Endothelial cell of hepatic sinusoid (primary cell): ENCODE data around the gene SLC41A3.
"Not testable (repeated sequence)": the region's sequence is repeated elsewhere in the genome, so short reads cannot be mapped to it uniquely, and the experiment has no call there.

Experiments used
- in situ Hi-C: cut with HindIII; loops from 2 replicates; pipeline ENCODE4 v1.10.0; 2017; ENCODE audit warnings: low sequenced_read_pairs

Gene SLC41A3

DNA sequence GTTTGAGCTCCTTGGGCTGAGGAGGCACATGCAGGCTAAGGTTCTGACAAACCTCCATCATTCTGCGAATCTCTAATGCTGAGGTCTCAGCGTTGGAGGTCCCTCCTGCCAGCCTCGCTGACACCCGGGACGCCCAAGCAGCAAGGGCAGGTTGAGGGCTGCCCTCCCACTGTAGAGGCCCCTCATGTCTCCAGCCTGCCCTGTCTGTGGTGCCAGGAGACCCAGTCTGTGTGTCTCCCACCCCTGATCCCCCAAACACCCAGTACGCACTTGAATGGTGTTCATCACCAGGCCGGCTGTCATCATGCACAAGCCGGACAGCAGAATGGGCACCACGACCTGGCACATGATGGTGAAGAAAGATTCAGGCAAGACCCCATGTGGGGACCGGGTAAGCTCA lies 27.8 kb downstream of the SLC41A3 start:
- in situ Hi-C loops, result no loop called here

DNA sequence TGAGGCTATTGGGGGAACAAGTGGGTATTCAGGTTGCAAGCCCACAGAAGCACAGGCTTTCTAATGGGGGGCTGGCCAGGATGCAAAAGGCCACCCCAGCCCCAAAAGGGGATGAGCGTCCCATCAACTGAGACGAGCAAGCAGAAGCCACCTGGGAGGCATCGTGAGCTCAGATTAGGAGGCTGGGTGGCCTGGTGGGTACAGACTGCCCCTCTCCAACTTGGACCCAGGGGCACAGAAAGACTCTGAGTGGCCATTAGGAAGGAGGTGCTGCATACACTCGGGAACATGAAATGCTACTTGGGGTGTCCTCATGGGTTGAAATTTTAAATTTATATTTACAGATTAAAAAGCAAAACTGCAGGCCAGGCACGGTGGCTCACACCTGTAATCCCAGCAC lies 29.1 kb downstream of the SLC41A3 start:
- in situ Hi-C loops, result no loop called here

DNA sequence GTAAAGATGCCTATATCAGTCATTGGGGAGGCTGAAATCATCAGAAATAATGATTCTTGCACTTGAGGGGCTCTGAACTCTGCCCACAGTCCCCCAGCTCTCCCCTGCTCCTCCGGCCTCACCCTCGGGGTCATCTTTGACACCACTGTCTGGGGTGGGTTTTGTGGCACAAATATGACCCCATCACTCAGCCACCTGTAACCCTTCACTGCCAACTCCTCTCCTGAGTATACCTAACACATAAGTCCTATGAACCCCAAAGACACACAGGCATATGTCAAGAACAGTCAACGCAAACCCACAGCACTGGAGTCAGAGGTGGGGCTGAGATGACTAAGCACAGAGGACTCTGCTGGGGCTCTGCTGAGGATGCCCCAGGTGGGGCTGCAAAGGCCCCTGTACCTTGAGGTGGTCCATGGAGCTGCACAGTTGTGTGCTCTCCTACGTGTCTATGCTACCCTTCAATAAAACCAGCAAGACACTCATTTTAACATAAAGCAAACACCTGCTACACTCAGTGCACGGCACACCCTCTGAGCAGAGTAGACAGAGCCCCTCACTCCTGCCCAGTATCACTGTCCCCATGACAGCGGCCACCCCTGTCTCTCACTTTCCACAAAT lies 29.9 kb downstream of the SLC41A3 start:
- in situ Hi-C loops, result no loop called here

DNA sequence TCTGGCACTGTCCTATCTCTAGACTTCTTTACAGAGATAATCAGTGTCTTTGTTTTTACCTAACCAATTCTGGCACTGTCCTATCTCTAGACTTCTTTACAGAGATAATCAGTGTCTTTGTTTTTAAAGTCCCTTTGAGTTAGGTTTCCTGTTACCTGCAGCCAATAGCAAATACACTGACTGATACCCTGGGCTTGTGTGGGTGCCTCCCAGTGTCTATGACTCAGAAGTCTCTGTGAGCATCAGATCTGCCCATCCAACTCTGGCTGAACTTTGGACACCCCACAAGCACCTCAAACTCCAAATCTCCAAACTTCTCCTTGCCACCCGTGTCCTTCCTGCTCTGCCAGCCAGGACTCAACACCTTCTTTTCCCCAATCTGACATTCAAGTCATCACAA lies 30.4 kb downstream of the SLC41A3 start:
- in situ Hi-C loops, result no loop called here

DNA sequence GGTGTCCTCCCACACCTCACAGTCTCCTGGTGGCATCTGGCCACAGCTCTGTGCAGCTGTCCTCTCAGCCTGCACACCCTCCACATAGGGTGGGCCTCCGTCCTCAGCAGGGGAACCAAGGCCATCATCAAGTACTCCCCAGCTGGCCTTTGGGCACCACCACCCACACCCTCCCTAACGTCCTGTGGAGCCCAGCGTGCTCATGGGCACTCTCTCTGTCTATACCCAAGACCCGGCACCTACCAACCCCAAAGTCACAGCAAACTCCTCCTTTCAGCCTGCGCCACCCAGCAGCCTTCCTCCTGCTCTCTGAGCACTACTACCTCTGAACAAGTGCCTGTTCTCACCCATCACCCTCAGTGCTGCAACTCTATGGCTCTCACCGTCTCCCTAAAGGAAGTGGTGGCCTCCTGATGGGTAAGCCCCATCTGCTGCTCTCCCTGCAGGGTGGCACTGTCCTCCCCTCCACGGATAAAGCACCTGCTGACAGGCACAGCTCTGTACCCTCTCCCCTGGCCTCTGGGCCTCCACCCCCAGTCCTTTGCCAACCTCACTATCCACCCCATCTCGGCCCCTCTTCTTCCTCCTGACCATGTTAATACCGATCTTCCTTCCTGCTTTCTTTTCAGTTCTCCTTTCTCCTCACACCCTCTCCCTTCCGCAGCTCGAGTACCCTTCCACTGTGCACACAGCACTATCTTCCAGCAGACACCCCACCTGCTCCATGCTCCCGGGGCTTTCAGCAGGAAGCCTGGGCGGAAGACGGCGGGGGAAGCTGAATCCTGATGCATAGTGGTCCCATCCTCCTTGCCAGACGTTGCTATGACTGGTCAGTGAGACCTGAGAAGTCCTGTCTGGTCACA lies 31.5 kb downstream of the SLC41A3 start:
- in situ Hi-C loops, result no loop called here

DNA sequence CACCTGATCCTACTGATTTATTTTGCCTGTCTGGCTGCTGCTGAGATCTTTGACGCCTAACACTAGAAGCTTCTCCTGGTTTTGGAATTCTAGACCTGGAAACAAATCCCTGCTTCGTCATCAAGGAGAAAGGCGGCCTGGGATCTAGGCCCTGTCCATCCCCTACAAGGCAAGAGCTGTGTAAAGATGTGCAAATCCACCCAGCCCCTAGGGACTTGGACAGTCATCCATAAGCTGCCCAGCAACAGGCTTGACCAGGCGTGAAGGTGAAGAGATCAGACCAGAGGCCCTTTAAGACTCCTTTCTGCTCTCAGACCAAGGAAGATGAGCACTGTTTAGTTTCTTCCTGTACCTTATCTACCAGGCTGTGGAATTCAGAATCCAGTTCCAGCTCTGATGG lies 32.2 kb downstream of the SLC41A3 start:
- in situ Hi-C loops, result no loop called here

DNA sequence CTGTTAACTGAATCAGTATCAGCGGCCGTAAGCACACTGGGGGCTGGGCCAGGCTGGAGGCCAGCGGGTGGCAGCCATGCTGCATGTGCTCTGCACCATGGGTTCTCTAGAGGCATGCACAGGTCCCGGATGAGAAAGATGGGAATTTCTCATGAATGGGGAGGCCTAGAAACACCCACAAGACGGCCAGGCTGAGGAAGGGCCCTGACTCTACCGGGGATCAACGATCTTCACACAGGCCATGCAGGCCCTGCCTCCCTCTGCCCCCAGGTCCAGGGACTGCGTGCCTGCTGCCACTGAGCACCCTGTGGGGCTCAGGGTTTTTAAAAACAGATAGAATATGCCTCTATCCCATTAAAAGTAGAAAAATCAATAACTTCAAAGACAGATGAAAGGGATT lies 32.7 kb downstream of the SLC41A3 start:
- in situ Hi-C loops, result no loop called here

DNA sequence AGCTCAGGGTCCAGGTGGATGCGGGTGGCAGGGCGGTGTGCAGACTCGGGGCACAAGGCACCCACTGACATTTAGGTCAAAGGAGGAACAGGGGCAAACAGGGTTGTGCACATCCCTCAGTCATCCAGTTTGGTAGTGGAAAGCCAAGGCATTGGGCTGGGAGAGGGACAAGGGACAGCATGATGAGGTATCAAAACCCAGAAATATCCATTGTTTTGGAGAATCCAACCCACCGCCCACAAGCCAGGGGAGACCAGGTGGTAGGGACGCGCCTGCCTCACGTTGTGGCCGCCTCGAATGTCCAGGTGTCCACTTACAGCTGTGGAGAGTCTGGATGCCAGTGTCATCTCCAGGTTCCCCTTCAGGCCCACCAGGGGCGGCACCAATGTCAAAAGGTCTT lies 33.3 kb downstream of the SLC41A3 start:
- in situ Hi-C loops, result no loop called here

DNA sequence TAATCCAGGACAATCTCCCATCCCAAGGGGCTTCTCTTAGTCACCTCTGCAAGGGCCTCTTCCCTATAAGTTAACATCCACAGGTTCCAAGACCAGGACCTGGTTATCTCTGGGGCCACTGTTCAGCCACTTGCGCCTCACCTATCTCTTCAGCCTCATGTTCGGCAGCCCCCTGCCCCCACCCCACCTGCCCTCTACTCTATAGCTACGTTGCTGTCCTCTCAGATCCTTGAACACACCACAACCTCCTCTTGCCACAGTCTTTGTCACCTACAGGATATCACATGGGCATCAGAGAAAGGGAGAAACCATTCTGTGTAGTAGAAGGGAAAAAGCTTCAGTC lies 33.9 kb downstream of the SLC41A3 start:
- in situ Hi-C loops, result no loop called here

DNA sequence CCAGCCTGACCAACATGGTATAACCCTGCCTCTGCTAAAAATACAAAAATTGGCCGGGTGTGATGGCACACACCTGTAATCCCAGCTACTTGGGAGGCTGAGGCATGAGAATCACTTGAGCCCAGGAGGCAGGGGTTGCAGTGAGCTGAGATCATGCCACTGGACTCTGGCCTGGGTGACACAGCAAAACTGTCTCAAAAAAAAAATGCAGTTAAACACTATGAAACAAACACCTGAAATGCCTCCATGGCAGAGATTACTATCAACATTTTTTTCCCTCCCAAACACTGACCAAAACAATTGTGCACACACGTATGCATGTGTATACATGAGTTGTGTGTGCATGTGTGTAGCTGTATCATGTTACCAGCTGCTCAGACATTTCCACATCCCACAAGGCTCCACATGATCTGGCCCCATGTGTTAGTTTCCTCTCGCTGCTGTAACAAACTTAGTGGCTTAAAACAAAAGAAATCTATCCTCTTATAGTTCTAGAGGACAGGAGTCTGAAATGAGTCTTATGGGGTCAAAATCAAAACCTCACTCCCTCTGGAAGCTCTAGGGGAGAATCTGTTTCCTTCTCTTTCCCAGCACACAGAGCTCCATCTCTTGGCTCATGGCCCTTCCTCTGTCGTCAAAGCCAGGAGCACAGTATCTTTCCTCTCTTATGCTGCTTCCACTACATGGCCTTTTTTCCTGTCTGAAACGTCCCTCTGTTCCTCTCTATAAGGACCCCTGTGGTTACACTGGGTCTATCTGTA lies 34.5 kb downstream of the SLC41A3 start:
- in situ Hi-C loops, result no loop called here

DNA sequence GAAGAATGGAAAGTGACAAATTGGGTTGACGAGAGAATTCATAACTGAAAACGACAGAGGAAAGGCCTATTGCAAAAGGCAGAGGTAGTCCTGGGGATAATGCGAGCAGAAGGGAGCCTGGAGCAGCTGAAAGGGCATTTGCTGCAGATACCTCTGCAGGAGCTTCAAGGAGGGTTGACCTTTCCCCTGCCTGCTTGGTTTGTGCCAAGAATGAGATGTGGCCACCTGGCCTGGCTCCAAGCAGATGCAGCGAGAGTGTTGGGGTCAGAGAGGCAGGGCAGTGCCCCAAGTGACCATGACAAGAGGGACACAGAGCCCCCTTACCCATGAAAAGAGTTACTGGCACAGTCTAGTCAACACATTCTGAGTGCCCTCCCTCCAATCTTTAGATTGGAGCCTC lies 43.5 kb downstream of the SLC41A3 start:
- in situ Hi-C loops, result no loop called here

DNA sequence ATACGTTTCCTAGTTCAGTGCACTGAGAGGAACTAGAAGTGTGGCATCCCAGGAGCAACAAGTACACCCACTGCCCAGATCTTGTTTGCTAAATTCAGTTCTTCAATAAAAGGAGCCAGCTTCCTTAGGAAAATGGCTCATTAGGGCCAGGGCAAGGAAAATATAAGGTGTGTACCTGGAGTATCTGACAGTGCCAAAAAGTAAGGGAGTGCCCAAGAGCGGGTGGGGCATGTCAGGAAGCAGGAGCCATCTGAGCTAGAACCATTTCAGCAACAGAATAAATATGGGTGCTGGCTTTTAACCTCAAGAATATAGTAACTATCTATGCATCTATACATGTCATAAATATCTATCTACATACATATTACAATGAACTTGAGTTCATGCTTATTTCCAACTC lies 44.1 kb downstream of the SLC41A3 start:
- in situ Hi-C loops, result no loop called here

DNA sequence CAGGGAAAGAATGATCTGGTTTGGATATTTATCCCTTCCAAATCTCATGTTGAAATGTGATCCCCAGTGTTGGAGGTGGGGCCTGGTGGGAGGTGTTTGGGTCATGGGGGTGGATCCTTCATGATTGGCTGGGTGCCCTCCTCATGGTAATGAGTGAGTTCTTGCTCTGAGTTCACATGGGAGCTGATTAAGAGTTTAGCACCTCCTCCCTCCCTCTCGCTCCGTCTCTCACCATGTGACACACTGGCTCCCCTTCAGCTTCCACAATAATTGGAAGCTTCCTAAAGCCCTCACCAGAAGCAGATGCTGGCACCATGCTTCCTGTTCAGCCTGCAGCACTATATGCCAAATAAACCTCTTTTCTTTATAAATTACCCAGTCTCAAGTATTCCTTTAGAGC lies 45.1 kb downstream of the SLC41A3 start:
- in situ Hi-C loops, result not testable (repeated sequence)

DNA sequence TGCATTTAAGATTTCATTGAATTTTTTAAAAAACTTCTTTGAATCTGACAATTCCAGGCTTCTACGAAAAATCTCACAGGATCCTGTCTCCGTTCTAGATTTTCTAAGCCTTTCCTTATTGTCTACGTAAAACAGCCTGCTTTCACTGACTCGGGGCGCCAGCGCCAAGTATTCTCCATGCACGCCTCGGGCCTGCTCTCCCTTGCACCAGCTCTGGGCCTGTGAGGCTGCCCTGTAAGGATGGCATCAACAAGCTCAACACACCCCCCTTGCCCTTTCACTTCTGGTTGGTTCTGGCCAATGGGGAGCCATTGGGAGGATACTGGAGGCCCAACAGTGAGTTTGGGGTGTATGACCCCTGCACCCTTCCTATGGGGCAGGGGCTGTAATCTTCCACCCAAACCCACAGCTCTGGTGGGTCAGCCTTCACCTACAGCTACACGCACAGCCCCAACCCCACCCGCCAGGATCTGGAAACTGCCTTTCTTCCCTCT lies 47.8 kb downstream of the SLC41A3 start:
- in situ Hi-C loops, result no loop called here

DNA sequence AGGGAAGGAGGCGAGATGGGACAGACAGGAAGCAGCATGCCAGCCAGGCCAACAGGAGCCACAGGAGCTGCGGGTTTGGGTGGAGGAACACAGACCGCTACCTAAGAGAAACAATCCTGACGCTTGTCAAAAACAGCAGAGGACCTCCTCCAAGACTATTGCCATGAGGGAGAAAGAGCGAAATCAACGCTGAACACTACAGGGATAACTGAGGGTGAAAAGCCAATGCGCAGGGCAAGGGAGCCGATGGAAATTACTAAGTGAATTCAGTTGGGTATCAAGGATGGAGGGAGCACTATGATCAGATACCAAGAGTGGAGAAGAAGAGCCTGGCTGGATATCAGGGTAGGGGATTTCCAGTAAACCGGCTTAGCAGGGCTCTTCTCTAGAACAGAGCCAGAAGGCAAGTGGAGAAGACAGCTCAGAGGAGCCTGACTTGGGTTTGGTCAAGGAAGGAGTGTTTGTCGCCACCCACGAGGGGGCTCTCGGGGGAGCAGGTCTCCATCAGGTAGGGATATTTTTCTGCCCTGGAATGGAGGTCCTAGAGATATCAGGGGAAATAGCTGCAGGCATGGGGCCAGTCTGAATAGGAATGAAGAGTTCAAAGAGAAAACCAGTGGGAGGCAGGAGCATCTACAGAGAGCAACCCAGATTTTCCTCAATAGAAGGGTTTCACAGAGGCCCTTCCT lies 48.4 kb downstream of the SLC41A3 start:
- in situ Hi-C loops, result no loop called here

DNA sequence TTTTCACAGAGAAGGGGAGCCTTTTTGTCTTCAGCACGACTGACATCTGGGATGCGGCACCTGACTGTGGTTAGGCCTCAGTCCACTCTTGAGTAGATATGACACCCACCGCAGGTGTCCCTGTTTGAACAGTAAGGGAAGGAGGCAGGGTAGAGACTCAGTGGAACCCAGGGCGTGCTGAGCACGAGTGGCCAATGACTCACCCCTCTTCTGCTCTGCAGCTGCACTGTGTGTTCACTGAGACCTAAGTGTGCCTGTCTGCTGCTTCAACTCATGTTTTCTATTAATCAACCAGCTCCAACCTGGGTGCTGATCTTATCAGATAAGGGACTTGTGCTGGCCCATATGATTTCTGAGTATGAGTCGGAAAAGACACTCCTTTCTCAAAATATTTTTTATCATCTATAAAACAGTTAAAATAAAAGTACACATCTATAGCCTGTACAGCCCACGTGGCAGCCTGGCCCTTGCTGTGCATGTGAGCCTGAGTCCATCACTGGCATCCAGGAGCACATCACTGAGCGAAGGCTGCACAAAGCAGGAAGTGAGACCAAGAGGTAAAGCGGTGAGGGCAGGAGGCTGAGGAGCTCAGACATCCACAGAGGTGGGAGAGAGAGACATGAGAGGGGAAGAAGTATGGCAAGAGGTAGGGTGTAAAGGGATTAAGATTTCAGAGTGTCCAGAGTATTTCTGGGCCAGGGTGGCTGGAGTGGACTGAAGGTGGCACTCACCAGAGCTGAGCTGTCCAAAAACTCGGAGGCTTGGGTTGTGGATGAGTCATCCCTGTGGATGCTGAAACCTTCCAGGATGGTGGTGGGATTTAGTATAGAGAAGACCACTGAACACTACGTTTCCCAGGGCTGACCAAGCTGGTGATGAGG lies 49.2 kb downstream of the SLC41A3 start:
- in situ Hi-C loops, result no loop called here

DNA sequence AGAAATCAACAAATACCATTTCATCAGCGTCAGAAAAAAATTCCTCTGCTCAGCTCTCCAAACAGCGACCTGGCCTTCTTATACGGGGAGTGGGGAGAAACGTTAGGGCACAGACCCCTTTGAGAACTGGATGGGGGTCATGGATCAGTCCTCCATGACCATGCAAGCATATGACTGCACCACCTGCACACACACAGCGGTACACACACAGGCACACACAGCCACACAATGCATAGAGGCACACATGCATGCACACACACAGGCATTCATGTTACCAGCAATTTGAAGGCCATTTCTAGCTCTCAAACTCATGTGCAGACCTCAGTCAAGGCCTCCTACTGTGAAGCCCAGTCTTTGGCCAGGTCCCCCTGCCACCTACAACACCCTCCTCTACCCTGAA lies 50.2 kb downstream of the SLC41A3 start:
- in situ Hi-C loops, result no loop called here

DNA sequence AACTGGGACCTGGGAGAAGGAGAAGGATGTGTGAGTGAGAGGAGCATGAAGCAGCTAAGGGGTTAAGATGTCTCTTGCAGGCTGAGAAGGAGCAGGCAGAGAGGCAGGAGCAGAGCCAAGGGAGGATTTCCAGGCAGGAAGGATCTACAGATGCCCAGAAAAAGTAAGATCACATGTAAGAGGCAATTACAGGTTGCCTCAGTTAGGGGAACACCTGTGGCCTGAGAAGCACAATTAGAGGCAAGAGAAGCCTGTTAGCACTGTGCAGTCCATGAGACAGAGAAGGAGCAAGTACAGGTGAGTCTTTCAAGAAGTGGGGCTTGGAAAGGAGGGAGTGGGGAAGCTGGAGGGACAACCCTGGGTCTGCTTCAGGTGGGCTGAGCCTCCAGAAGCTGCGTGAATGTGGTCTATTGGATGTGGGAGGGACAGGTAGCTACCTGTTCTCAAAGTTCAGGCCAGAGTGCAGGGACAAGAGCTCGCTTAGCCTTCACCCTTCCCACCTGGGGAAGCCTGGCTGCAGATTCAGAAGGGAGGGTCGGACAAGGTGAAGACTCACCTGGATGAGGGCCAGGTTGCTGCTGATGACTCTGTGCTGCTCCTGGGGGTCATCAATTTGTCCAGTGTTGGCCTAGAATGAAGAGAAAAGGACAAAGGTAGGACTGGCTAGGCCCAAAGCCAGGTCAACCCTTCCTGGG lies 50.7 kb downstream of the SLC41A3 start:
- in situ Hi-C loops, result no loop called here

DNA sequence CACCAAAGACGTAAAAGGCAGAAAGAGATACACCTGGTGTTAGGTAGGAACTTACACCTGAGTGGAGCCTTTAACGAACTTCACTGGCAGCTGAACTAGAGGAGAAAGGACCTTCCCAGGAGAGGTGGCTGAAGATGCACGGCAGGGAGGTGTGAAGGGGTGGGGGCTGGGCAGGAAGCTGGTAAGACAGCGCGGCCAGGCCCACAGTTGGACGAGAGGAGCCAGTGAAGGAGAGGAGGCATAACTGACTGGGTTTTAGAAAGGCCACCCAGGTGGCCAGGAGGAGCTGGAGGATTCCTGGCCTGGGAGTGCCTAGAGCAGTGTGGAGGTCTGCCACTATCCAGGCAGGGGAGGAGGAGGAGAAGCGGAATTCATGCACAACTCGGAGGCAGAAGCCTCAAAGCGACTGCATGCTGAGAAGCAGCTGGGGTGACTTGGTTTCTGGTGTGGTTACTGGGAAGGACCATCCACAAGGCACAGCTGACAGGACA lies 51.9 kb downstream of the SLC41A3 start:
- in situ Hi-C loops, result no loop called here
